GM08714 (cell line): ENCODE results near the gene FAM227B.

ENCODE experiments used
- H3K4me3 ChIP-seq: fragments of 200-500 bp; sonication (Bioruptor generic); 2 replicates; pipeline ENCODE4 v1.5.1; 2014; ENCODE audit warnings: mild to moderate bottlenecking, low read length, inconsistent platforms
- ZNF274 ChIP-seq: IDR thresholded peaks from 2 replicates; pipeline ENCODE4 v1.6.1; 2012; ENCODE audit warnings: mild to moderate bottlenecking, low read depth, low read length

FAM227B gene

DNA sequence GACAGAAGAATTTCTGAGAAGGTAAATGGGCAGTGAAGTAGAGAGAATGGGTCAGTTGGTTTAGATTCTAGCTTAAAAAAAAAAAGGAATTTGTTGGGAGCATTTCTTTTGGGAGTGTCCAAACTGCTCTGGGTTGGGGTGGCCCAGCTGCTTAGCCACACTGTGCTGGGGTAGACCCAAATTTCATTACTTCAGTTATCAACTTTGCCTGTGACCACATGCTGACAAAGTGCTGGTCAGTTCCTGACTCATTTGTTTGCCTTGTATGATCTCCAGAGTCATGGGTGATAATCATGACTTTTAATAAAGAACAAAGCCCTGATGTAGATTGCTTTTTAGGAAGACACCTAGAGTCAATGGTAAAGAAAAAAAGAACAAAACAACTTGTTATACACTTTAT lies 319.1 kb downstream of the FAM227B start:
- H3K4me3 ChIP-seq: no peak overlapping the region
- no peak for TF ChIP-seq ZNF274

GRCh38 chr15:49300856-49301255 lies 319.8 kb downstream of the FAM227B start:
- TF ChIP-seq ZNF274: no peak

GRCh38 chr15:49297584-49297983 lies 323.0 kb downstream of the FAM227B start:
- no peak overlapping the region for H3K4me3 ChIP-seq
- no peak for TF ChIP-seq ZNF274

More at GRCh38 chr15:49300856-49301255, 319.8 kb downstream of the FAM227B start:
- H3K4me3 ChIP-seq: no peak overlapping the region

GRCh38 chr15:49296258-49296657 lies 324.4 kb downstream of the FAM227B start:
- H3K4me3 ChIP-seq: no peak overlapping the region
- TF ChIP-seq ZNF274: no peak

DNA sequence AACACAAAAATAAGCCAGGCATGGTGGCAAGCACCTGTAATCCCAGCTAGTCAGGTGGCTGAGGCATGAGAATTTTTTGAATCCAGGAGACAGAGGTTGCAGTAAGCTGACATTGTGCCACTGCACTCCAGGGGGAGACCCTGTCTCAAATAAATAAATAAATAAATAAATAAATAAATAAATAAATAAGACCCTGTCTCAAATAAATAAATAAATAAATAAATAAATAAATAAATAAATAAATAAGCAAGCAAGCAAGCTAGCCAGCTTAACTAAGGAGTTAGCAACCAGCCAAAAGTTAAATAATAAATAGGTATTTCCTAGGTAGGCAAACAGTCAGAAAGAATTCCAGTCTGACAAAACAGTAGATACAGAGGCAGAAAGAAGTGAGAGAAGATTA lies 326.7 kb downstream of the FAM227B start:
- no peak overlapping the region for H3K4me3 ChIP-seq
- TF ChIP-seq ZNF274: no peak

DNA sequence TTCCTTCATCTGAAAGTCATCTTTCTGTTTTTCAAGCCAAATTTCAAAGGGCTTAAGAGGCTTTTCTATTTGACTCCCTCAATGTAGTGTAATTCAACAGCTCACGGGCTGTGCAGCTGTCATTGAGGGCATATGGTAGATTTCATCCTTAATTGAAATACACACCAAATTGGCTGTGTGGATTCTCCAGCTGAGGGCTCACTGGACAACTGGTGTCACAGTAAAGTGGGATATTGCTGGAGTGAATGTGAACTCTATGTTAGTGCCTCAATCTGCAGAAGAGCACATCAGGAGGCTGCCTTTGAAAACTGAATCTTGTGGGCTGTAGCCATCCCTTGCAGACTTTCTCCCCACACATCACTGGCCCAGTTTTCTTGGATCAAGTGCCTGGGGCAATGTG lies 330.4 kb downstream of the FAM227B start:
- TF ChIP-seq ZNF274: no peak
- no peak overlapping the region for H3K4me3 ChIP-seq

DNA sequence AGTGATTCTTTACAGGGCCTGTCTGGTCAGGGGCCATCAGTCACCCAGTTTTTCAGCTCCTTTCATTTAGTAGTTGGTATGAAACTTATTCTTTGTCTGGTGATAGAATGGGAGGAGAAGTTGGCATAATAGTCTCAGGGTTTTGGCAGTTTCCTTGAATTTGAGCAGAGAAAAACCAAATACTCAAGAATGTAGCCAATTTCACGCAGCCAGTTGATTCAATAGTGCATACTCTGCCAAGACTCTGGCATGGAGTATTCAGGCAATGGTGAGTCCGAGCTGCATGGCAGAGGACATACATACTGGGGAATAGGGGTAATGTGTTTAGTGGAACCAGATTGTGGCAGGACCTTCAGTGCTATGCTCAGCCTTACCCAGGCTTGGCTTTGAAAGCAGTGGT lies 332.2 kb downstream of the FAM227B start:
- TF ChIP-seq ZNF274: no peak
- H3K4me3 ChIP-seq: no peak overlapping the region

- no peak for TF ChIP-seq ZNF274
- H3K4me3 ChIP-seq: no peak overlapping the region
These were observed 333.1 kb downstream of the FAM227B start for GRCh38 chr15:49287481-49287880.

- TF ChIP-seq ZNF274: no peak
- H3K4me3 ChIP-seq: no peak overlapping the region
These were observed 333.8 kb downstream of the FAM227B start for GRCh38 chr15:49286649-49287404.

DNA sequence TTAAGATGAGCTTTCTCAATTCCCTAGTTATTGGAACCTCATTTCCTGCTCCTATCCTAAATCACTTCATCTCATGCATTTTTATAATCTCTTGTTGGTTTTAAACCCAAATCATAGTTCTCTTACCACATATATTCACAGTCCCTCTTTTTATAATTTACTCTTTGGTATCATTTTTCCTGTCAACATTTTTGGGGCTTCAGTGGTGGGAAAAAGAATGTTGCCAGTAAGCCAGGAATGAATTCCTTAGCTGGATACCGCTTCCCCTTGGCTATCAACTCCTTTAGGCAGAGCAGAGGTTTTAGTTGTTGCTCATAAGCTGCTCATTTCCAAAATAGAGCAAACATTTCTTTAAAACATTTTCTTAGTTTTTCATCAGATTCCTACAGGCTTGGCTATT lies 338.3 kb downstream of the FAM227B start:
- no peak for TF ChIP-seq ZNF274
- H3K4me3 ChIP-seq: no peak overlapping the region

DNA sequence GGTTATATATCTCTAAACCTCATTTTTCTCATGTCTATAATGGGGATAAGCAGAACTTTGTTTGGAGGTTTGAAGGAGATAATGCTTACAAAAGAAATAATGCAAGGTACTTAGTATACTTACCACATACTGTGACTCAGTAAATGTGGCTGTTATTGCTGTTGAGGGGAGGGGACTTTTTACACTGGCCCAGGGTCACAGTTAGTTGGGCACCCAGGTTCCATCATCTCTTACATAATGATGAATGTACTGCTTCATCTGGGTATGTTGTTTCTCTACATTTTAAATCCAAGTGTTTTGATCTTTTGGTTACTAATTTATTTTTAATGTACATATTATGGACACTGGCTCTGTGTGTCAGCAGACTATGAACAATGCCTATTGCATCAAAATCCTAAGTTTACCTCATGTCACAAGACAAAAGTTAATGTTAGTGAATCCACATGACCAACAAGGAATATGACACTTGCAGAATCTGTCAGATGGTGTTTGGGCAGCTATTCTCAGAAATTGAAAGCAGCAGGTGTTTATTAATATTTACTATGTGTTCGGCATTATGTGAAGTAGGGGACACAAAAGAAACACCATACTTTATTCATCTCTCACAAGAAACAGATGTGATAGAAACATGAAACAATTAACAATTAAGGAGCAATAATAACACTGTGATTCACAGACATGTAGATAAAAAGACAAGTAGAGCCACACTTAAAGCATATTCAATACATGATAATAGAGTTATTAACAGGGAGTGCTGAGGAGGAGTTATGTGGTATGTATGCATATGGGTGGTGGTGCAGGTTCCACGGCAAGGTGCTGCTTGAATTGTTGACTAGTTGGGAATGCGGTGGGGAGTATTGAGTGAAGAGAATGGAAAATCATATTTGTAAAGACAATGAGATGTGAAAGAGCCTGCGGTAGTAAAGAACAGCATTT lies 340.8 kb downstream of the FAM227B start:
- H3K4me3 ChIP-seq: no peak overlapping the region
- no peak for TF ChIP-seq ZNF274

DNA sequence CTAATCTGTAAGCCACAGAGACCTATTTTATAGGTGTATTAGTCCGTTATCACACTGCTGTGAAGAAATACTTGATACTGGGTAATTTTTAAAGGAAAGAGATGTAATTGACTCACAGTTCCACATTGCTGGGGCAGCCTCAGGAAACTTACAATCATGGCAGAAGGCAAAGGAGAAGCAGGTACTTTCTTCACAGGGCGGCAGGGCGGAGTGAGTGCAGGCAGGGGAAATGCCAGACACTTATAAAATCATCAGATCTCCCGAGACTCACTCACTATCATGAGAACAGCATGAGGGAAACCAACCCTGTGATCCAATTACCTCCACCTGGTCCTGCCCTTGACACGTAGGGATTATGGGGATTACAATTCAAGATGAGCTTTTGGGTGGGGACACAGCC lies 341.9 kb downstream of the FAM227B start:
- no peak for TF ChIP-seq ZNF274
- no peak overlapping the region for H3K4me3 ChIP-seq
